Measurements from ENCODE around the gene KRTAP10-6.

KRTAP10-6 gene

GRCh38 chr21:44548922-44549321 lies 43.4 kb downstream of the KRTAP10-6 start:
- H3K4me2 ChIP-seq, result peak overlapping the region; percentile 68; the same call in 1 of the 2 replicates
- H3K4me3 ChIP-seq, result no peak overlapping the region
- TF ChIP-seq Cebpa-rat (IDR thresholded peaks at IDR 0.05), result no peak
- H3K9ac ChIP-seq, result no peak overlapping the region
- no peaks in the 10 kb centered on the region for H4K20me1 ChIP-seq
- H3K36me3 ChIP-seq, result no peaks in the 10 kb centered on the region
- H3K27ac ChIP-seq, result no peak overlapping the region
- peaks cover 43% of the 10 kb centered on the region for H3K4me1 ChIP-seq
- no peaks in the 10 kb centered on the region for H3K27me3 ChIP-seq
- H3K9me3 ChIP-seq, result peaks cover 19% of the 10 kb centered on the region

- H3K9me3 ChIP-seq, result peaks cover 19% of the 10 kb centered on the region
- H4K20me1 ChIP-seq, result no peaks in the 10 kb centered on the region
- no peaks in the 10 kb centered on the region for H3K27me3 ChIP-seq
- H3K4me2 ChIP-seq, result peak overlapping the region; percentile 68
- no peak overlapping the region for H3K9ac ChIP-seq
- peaks cover 43% of the 10 kb centered on the region for H3K4me1 ChIP-seq
- no peak overlapping the region for H3K4me3 ChIP-seq
- H3K27ac ChIP-seq, result no peak overlapping the region
- no peaks in the 10 kb centered on the region for H3K36me3 ChIP-seq
- no peak for TF ChIP-seq Cebpa-rat (IDR thresholded peaks at IDR 0.05)
These were observed 43.9 kb downstream of the KRTAP10-6 start for GRCh38 chr21:44548381-44548780.

- Histone ChIP-seq H4K20me1 (no peaks in the 10 kb centered on the region), H3K4me2 (peak overlapping the region; percentile 68), H3K27me3 (no peaks in the 10 kb centered on the region), H3K4me1 (peaks cover 43% of the 10 kb centered on the region), H3K36me3 (no peaks in the 10 kb centered on the region), H3K9ac (no peak overlapping the region), H3K4me3 (no peak overlapping the region), H3K27ac (no peak overlapping the region), H3K9me3 (peaks cover 19% of the 10 kb centered on the region)
- TF ChIP-seq Cebpa-rat (IDR thresholded peaks at IDR 0.05), result no peak
These were observed 44.5 kb downstream of the KRTAP10-6 start for GRCh38 chr21:44547656-44548331.

GRCh38 chr21:44544566-44544965 lies 47.7 kb downstream of the KRTAP10-6 start:
- Histone ChIP-seq H3K36me3 (no peaks in the 10 kb centered on the region), H3K4me3 (no peak overlapping the region), H3K27me3 (no peaks in the 10 kb centered on the region), H3K4me2 (no peak overlapping the region), H3K9me3 (peaks cover 19% of the 10 kb centered on the region), H3K27ac (no peak overlapping the region), H3K9ac (no peak overlapping the region), H3K4me1 (peaks cover 21% of the 10 kb centered on the region), H4K20me1 (no peaks in the 10 kb centered on the region)
- no peak for TF ChIP-seq Cebpa-rat (IDR thresholded peaks at IDR 0.05)

- H3K27ac ChIP-seq, result no peak overlapping the region
- H4K20me1 ChIP-seq, result no peaks in the 10 kb centered on the region
- peaks cover 18% of the 10 kb centered on the region for H3K9me3 ChIP-seq
- H3K27me3 ChIP-seq, result no peaks in the 10 kb centered on the region
- peaks cover 7% of the 10 kb centered on the region for H3K4me1 ChIP-seq
- no peak for TF ChIP-seq Cebpa-rat (IDR thresholded peaks at IDR 0.05)
- no peak overlapping the region for H3K9ac ChIP-seq
- H3K4me2 ChIP-seq, result no peak overlapping the region
- no peak overlapping the region for H3K4me3 ChIP-seq
- no peaks in the 10 kb centered on the region for H3K36me3 ChIP-seq
These were observed 49.6 kb downstream of the KRTAP10-6 start for GRCh38 chr21:44542716-44543115.

All from BLaER1 (cell line).